HG03558 (cell line): ENCODE results near the gene SKOR1.

Experiments
- ATAC-seq: cut with Tn5 transposase; IDR thresholded peaks from one replicate; pipeline ENCODE4 v1.9.1; 2021; ENCODE audit warnings: moderate number of reproducible peaks; ENCODE audit not compliant: unreplicated experiment; ENCODE audit errors: extremely low read depth

Gene SKOR1

DNA sequence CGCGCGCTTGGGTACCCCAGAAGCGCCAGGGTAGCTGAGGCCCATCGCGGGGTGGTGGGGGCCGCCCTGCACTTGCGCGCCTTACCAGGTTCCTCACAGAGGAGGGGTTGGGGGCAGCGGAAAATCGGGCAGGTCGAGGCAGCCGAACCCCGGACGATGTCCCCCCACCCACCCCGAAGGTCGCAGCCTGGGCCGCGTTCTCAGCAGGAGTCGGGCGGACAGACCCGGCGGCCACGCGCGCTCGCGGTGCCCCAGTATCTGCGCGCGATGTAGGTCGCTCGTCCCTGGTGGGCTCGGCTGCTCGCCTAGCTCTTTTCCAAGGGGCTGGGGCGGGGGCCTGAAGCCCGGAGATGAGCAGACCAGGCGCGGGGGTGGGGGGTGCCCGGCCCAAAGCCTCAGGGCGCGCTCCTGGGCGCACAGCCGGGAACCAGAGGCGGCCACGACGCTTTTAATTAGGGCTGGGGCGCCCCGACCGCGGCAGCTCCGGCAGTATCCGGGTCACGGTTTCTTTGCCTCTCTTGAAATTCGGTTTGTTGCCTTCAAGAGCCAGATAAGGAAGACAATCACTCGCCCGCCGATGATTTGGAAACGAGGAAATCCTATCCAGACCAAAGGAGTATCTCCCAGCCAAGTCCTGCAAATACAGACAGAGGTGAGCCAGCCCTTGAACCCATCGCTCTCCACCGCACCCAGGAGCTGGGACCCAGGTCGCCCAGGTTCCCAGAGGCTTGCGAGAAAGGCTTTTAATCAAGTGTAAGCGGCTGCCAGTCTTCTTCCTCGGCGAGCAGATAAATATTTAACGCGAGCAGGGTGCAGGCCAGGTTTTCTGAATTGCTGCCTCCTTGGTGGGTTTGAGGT, 4.6 kb downstream of the SKOR1 start:
- no peak for ATAC-seq

DNA sequence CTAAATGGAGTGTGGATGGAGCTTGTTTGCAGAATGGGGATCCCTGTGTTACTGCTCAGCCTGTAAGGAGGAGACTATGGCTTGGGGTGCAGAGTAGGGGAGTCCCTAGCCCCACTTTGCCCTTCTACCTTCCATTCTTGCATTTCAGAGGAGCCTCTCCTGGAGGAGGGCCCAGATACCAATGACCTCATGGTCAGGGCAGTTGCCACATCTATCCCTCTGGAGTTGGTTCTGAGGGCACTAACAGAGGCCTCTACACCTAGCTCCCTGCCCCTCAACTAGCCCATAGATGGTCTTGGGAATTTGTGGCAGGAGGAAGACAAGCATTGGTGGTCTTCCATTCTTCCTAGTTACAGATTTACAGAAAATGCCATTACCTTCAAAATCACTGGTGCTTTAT, 6.1 kb downstream of the SKOR1 start:
- no peak for ATAC-seq

DNA sequence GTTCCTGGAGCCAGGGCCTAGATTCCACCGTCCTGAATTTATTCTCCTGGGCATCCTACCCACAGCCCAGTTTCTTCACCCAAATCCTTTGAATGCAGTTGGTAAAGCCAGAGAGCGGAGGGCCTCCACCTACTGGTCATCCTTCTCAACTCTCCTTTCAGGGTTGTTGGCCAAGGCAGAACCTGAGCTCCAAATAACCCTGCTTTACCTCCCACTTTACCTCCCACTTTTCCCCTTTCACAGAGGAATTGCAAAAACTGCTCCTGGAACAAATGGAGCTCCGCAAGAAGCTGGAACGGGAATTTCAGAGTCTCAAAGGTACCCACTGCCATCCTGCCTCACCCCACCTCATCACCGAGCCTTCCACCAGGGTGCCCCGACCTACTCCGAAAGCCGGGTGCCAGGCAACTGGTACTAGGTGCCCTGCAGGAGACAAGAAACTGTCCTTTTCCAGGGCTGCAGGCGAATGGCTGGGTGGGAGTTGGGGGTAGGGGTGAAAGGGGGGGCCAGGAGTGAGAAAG, 6.8 kb downstream of the SKOR1 start:
- no peak for ATAC-seq

DNA sequence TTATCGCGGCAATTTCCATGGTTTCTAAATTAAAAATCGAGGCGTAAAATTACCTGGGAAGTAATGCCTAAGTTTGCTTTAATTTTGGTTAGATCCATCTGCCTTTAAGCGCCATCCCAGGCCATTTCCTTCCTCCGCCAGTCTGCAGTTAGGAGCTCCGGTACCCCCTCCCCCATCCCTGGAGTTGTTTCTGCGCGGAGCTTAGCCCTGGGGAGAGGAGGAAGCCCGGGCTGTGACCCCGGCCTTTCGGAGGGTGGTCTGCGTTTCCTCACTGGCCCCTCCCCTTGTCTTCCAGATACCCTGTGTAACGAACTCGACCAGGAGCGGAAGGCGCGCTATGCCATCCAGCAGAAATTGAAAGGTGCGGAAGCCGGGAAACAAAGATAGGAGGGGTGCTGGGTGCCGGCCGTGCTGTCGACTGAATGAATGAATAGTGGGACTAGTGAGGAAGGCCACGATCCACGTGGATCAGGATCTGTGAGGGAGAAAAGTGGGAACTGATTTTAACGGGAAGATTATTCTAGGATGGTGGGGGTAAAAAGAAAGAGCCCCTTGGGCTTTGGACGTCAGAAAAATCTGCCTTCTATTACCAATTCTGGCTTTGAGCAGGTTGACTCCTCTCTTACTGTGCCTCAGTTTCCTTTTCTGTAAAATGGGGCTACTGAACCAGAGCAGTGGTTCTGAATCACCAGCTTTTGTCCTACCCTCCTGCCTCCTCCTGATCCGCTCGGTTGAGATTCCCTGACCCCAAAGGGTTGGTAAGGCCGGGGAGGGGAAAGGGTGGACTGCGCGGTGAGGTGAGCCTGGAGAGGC, 7.8 kb downstream of the SKOR1 start:
- no peak for ATAC-seq

DNA sequence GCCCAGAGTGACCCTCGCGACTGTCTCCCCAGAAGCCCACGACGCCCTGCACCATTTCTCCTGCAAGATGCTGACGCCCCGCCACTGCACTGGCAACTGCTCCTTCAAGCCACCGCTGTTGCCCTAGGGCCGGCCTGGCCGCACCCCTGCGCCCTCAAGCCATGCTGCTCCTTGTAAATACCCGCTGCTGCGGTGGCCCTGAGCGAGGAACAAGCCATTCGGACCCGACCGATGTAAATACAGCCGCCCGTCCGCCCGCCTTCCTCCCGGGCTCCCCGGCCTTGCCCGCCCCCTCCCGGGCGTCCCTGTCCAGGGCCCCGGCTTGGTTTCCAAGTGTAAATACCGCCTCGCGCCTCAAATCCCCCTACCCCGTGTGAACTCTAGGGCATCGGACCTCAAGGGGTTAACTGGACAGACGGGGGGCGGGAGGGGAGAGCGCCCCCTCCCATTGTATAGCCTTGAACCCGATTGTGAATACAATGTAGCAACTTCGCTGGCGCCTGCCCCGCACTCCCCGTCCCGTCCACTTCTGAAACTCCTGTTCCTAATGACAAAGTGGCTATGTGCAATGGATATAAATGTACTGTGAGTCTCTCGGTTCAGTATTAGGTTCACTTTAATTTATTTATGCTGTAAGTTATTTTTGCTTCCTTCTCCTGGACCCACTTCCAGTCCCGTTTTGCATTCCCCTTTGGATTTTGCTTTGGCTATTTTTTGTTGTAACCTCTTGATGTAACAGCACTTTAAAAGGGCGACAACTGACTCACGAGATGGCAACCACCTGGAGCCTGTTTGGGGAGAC, 8.6 kb downstream of the SKOR1 start:
- no peak for ATAC-seq

DNA sequence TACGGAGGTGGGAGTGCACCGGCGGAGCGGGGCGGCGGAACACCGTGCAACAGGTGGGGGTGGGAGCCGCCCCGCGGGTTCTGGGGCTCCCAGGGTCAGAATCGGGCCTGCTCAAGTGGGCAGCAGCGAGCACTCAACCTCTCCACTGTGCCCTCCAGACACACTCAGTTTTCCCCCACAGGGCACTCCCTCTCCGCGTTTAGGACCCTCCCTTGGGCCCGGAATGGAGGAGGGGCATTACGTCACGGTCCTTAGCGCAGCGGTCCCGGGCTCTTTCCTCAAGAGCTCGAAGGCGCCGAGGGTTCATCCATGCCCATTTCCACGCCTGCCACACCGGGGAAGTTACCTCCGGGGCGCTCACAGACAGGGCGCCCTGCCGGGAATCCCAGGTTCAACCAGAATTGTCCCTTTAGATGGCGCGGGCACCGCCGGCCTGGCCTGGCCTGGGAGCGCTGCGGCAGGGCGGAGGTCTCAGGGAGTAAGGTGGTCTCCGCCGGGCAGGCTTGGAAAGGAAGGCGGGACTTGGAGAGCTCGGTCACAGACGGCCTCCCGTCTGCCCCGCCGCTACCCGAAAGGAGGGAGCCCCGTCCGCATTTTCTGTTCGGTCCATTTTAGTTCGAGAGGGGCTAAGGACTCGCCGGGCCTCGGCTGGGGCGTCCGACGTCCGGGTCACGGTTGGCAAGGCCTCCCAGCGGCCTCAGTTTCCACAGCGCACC, 9.4 kb downstream of the SKOR1 start:
- ATAC-seq = no peak

DNA sequence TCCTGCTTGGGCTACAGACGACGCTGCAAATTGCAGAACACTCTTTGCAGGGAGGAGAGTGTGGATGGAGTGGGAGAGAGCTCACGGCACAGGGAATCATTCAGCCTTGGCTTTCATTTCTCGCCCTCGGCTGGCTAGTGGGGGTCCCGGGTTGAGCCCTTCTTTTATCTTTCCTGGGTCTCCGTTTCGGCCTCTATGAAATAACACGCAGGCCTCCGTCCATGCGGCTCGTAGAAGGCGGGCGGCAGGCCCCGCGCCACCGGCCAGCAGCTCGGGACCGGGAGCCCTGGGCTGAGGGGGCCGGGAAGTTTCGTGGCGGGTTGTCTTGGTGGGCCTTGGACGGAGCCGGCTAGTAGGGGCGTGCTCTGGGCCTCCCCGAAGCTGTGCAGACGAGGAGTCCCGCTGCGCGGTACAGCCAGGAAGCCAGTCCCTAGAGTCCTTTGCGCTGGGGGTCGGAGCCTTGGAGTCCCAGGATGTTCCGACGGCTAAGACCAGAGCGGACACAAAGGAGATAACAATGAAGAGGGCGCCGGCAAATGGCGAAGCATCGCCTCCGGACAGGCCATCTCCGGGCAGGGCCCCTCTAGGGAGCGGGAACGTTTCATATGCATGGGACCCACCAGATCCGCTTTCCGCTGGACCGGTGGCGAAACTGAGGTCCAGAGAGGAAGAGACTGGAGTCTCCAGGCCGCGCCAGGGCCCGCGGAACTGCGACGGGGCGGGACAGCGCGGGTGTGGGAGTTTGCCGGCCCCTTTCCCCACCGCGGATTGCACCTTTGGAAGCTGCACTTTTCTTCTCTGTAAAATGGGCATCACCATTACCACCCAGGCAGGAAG, 10.2 kb downstream of the SKOR1 start:
- ATAC-seq = no peak

DNA sequence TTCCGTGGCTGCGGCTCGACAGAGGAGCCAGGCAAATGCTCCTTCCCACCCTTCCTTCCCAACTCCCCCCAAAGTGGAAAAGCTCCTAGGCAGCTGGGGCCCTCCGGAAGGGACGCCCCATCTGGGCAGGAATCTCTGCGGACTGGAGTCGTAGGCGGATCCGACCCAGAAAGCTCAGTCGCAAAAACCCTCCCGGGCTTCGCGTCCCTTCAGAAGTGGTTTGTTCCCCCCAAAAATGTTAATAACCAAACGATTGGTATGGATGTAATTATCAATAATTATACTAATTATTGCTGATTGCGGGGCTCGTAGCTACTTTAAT, 10.8 kb downstream of the SKOR1 start:
- no peak for ATAC-seq

DNA sequence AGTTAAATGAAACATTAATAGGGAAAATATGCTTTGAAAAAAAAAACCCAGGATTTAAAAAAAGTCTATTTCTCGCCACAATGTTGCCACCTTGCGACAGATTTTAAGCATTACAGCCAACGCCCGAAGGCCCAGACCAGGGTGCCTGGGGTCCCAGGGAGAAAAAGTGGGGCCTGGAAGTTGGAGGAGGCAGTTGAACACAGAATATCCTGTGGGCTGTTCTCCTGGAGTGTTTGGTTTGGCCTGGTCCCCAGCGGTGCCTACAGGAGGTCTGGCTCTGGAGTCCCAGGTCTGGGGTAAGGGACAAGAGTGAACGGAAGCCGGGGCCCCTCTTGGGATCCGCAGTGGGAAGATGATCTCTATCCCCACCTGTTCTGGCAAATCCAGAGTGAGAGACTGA, 11.2 kb downstream of the SKOR1 start:
- no peak for ATAC-seq

DNA sequence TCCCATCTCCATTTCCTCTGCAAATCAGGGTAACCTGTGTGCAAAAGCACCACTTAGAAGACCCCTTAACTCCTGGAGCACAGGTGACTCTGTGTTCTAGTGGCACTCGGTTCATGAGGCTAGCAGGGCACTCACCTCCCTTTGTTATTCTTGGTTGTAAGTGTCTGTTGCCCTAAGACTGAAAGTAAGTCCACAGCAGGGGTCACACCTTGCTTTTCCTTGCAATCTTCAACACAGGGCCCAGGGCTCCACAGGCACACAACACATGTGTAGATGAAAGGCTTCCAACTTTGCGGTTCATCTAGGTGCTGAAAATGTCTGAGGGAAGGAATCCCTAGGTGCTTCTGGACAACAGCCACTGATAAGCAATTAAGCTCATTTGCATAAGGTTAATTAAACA, 11.6 kb downstream of the SKOR1 start:
- no peak for ATAC-seq

DNA sequence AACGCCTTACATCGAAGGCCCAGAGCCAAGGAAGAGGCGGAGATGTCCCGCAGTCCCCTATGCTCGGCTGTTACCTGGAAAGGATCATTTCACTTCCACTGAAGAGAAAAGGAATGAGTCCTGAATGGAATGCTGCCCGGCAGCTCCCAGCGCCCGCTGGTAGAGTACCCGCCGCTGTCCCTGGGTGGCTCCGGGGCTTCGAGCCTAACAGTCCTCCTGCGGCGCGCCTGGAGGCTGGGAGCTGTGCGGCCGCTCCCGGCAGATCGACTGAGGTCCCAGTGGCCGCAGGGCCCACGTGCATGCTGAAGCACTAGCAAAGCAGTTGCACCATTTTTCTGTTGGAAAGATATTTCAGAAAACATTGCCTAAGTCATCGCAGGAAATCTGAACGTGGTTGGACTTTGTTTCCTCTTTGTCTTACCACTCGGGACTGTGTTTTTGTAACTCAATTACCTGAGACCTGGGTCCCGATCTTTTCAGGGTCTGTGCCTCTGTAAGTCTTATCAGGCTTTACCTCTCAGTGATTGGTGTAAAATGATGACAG, 13.6 kb downstream of the SKOR1 start:
- no peak for ATAC-seq

DNA sequence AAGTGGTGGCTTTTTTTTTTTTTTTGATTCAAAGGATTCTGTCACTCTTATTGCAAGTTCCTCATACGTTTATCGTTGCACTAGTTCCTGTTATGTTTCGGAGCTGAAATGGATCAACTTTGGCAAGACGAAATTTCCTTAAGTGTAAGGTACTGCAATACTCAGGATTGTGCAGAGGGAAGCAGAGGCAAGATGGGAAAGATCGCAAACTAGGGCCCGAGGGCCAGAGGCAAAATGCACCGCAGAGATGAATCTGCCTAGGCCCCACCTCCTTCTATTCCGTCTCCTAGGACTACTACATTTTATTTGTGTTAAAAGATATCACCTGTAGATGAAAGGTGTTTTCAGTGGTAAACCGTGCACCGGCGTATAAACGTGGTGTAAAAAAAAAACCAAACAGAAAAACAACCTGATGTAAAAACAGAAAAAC, 14.2 kb downstream of the SKOR1 start:
- ATAC-seq = no peak

DNA sequence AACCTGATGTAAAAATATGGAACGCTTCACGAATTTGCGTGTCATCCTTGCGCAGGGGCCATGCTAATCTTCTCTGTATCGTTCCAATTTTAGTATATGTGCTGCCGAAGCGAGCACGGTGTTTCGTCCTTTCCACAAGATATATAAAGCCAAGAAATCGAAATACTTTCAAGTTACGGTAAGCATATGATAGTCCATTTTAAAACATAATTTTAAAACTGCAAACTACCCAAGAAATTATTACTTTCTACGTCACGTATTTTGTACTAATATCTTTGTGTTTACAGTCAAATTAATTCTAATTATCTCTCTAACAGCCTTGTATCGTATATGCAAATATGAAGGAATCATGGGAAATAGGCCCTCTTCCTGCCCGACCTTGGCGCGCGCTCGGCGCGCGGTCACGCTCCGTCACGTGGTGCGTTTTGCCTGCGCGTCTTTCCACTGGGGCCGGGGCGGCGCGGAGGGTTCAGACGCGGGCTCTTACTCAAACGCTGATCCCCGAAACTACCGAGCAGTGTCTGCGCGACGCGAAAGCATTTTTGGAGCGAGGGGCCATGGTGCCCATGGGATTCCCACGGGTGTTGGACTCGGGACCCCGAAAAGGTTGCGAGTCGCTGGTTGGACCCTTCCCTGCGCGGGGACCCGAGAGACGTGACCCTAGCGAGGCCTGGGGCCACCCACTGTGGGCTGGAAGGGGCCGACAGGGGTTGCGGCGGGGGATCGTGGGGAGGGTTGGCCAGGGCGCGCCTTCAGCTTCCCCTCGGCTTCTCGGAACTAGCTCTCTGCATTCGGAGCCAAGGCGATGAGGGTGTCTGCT, 14.8 kb downstream of the SKOR1 start, which contains the start of gene RNU6-1:
RNU6-1 (minus strand) TSS at position 117 of the 820 bp plus-strand sequence.
- ATAC-seq = no peak

DNA sequence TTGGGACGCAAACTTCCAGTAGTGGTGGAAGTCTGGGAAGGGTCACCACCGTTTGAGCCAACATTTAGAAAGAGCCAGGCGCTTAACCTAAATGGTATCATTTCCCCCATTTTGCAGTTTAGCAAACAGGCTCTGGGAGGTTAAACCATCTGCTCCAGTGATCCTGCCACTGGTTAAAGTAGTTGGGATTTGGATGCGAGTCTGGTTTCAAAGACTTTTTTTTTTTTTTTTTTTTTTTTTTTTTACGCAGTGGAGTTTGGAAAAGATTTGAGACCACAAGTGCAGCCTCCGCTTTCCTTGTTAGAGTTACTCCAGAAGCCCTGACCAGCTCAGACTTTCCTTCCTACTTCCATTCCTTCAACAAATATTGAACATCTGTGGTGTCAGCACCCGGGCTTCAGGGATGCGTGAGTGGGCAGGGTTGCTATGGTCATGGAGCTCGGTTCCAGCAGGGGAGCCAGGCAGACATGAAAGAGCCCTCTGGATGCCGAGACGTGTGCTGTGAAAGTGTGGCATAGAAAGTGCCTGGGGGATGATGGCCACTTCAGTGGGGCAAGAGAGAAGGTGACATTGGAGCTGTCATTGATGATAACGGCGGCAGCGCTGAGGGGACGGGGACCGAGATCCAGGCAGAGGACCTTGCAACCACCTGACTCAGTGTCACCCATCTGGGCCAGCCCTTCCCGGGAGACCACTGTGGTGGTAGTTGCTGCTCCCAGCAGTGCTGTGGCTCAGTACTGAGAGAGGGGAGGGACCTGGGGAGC, 15.6 kb downstream of the SKOR1 start:
- no peak for ATAC-seq

DNA sequence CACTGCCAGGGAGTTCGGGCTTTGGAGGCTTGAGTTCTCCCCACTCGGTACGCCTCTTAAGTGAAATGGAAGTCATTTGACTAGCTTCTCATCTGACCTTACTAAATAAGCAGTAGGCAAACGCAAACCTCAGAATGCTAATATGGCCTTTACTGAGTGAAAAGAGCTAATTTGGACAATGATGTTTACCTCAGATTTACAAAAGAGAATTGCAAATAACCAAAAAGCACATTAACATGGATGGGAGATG, 16.1 kb downstream of the SKOR1 start:
- ATAC-seq = no peak

DNA sequence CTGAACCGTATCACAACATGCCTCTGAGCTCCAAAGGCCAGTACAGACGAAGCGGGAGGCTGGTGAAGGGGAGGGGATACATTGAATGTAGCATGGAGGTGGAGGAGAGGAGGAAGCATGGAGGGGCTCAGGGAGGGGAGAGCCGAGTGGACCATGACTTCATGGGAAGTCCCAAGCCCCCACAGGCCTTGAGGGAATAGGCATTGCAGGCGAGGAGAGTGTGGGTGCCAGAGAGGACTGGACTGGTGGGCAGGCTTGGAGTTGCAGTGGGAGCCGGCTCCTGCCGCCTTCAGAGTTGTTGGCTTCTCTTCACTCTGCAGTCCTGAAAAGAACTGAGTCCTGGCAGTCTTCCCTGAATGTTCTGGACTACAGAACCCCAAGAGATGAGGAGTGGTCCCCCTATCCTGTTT, 17.8 kb downstream of the SKOR1 start:
- no peak for ATAC-seq

DNA sequence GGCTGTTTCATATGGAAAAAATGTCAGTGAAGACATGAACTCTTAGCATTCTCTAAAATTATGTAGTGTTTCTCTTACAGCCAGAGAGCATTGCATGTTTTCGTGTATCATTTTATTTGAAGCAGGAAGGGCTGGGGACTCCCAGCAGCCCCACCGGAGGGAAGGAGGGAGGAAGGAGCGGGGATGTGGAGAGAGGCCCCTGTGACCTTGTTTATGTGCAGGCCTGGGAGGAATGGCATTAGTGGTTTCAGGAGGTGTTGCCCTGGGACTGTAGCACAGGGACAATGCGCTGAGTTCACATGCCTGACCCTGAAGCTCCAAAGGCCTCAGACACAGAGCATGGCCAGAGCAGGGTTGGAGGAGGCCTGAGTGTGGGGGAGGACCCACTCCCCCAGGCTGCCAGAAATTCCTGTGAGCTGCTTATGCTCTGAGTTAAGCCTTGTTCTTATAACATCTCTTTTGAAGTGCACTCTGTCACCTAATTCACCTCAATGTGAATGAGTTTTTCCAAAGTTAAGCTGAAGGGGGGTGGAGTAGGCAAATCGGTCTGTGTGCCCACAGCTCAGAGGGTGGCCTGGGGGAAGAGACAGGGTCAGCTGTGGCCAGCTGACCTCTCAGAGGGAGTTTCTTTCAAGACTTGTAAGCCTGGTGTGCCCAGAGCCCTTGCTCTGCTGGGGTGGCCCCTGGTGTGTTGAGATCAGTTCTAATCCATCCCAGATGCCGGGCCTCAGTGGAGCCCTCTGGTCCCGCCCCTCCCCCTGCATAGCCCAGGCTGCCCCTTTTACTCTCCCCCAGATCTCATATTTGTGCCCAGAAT, 18.5 kb downstream of the SKOR1 start:
- ATAC-seq = no peak
